Endothelial cell of umbilical vein (primary cell): ENCODE measurements around the gene PFDN1. TPM values are rescaled to one million over a fixed set of nuclear protein-coding genes. Genes with fewer than 3 reads are reported as not detected.

Experiments
- BruUV-seq: library from RNA; stranded (reverse); fragments of 400-500 nt; replicated peaks from 2 replicates; lab custom pipeline; 2021; lab: Mats Ljungman, UMichigan
- CTCF ChIA-PET: fragments of 300-600, 350-600 bp; sonication (Branson Sonifier 250); formaldehyde crosslinking; loops from one replicate; lab custom pipeline; 2021; ENCODE audit warnings: antibody characterized with exemption, inconsistent platforms; lab: Charles Lee
- POLR2A ChIA-PET: fragments of 300-600, 350-600 bp; sonication (Branson Sonifier 250); formaldehyde crosslinking; loops from one replicate; lab custom pipeline; 2021; ENCODE audit warnings: antibody characterized with exemption, inconsistent platforms; lab: Charles Lee
- DNase-seq: peaks from one replicate; pipeline ENCODE4 v3.0.0-alpha.2; 2011; ENCODE audit warnings: low read depth, low spot score
- FAIRE-seq: peaks from 2 replicates; lab custom pipeline; 2011; peaks lifted over from hg19 to GRCh38; lab: Jason Lieb, UNC
- H2AFZ ChIP-seq: 2 replicates; pipeline ENCODE4 v1.6.0; 2012; ENCODE audit warnings: low read depth, low read length, control low read depth, inconsistent platforms
- H3K27ac ChIP-seq: 2 replicates; pipeline ENCODE4 v1.5.1; 2011; ENCODE audit warnings: low read depth, mild to moderate bottlenecking, control low read depth, low read length, moderate library complexity; ENCODE audit not compliant: insufficient read depth
- H3K27me3 ChIP-seq, 2 experiments: 2 replicates each; pipeline versions ENCODE4 v1.6.0 to v1.6.1; 2011; ENCODE audit warnings: low read length in 2 of 2, mixed read lengths in 1 of 2; ENCODE audit not compliant: control insufficient read depth in 2 of 2, insufficient read depth in 2 of 2
- H3K36me3 ChIP-seq, 2 experiments: 2 replicates in 1 of 2; 3 replicates in 1 of 2; pipeline ENCODE4 v1.5.1; 2011; ENCODE audit warnings: low read length in 2 of 2, mild to moderate bottlenecking in 1 of 2, moderate library complexity in 1 of 2; ENCODE audit not compliant: control insufficient read depth in 2 of 2, insufficient read depth in 2 of 2; ENCODE audit errors: extremely low read depth in 1 of 2
- H3K4me1 ChIP-seq: 3 replicates; pipeline ENCODE4 v1.5.1; 2011; ENCODE audit warnings: mild to moderate bottlenecking, low read length; ENCODE audit not compliant: control insufficient read depth, insufficient read depth; ENCODE audit errors: extremely low read depth
- H3K4me2 ChIP-seq: 2 replicates; pipeline ENCODE4 v1.6.1; 2011; ENCODE audit warnings: low read length, control low read depth, mixed read lengths; ENCODE audit not compliant: insufficient read depth
- H3K4me3 ChIP-seq, 3 experiments: fragments of 200-600 bp in 1 of 3; sonication (generic), shearing (Covaris generic) in 1 of 3; replicated peaks in 1 of 3; 2 replicates each; pipeline ENCODE4 v1.5.1; 2011 to 2016; ENCODE audit warnings: control low read depth in 3 of 3, low read length in 3 of 3, mild to moderate bottlenecking in 2 of 3, inconsistent platforms in 1 of 3, low read depth in 1 of 3, moderate library complexity in 1 of 3; ENCODE audit not compliant: insufficient read depth in 1 of 3
- H3K79me2 ChIP-seq: 2 replicates; pipeline ENCODE4 v1.6.0; 2012; ENCODE audit warnings: low read length, inconsistent platforms; ENCODE audit not compliant: control insufficient read depth, insufficient read depth
- H3K9ac ChIP-seq: replicated peaks from 2 replicates; pipeline ENCODE3; 2011; ENCODE audit warnings: low read length, control low read depth; ENCODE audit not compliant: insufficient read depth; ENCODE audit errors: extremely low read depth
- H3K9me1 ChIP-seq: replicated peaks from 3 replicates; pipeline ENCODE4 v1.6.0; 2011; ENCODE audit warnings: mild to moderate bottlenecking, low read length; ENCODE audit not compliant: control insufficient read depth, insufficient read depth; ENCODE audit errors: extremely low read depth
- H3K9me3 ChIP-seq: replicated peaks from 2 replicates; pipeline ENCODE4 v1.5.1; 2012; ENCODE audit warnings: low read length, inconsistent platforms; ENCODE audit not compliant: control insufficient read depth, insufficient read depth
- H4K20me1 ChIP-seq: replicated peaks from 2 replicates; pipeline ENCODE3; 2011; ENCODE audit warnings: mild to moderate bottlenecking, low read length; ENCODE audit not compliant: control insufficient read depth, insufficient read depth; ENCODE audit errors: extremely low read depth
- EZH2 ChIP-seq: IDR thresholded peaks from 2 replicates; pipeline ENCODE4 v1.6.1; 2012; ENCODE audit warnings: borderline replicate concordance, low read depth, mild to moderate bottlenecking, moderate library complexity, low read length, inconsistent platforms; ENCODE audit not compliant: severe bottlenecking
- FOS ChIP-seq: IDR thresholded peaks from 2 replicates; pipeline ENCODE4 v1.6.1; 2011; ENCODE audit warnings: mild to moderate bottlenecking, low read length, moderate library complexity, borderline replicate concordance; ENCODE audit not compliant: insufficient read depth
- GATA2 ChIP-seq: IDR thresholded peaks from 2 replicates; pipeline ENCODE4 v1.7.0; 2011; ENCODE audit warnings: low read depth, mild to moderate bottlenecking, moderate library complexity, mixed read lengths, low read length; ENCODE audit not compliant: insufficient read length, insufficient read depth
- JUN ChIP-seq: IDR thresholded peaks from 2 replicates; pipeline ENCODE4 v1.6.1; 2011; ENCODE audit warnings: borderline replicate concordance, low read depth; ENCODE audit not compliant: insufficient read length, insufficient read depth
- MYC ChIP-seq: IDR thresholded peaks from one replicate; pipeline ENCODE4 v1.6.1; 2011; ENCODE audit warnings: mild to moderate bottlenecking, low read depth, low read length
- POLR2A ChIP-seq: IDR thresholded peaks from 2 replicates; pipeline ENCODE4 v1.6.1; 2012; ENCODE audit warnings: low read depth, mild to moderate bottlenecking, control low read depth, low read length
- POLR2AphosphoS5 ChIP-seq: IDR thresholded peaks from 2 replicates; pipeline ENCODE4 v1.6.1; 2012; ENCODE audit warnings: low read depth, mild to moderate bottlenecking, control low read depth, low read length, moderate library complexity; ENCODE audit not compliant: insufficient read depth
- dilution Hi-C: fragments of 300-500 bp; cut with MboI; formaldehyde crosslinking; loops from one replicate; pipeline ENCODE4 v1.15.0; 2019; ENCODE audit warnings: low sequenced_read_pairs; ENCODE audit not compliant: extremely low pct_ligation_motif_present
- intact Hi-C: fragments of 100-400 bp; cut with micrococcal nuclease; formaldehyde crosslinking; loops from one replicate; pipeline ENCODE4 v1.10.0; 2022
- polyA plus RNA-seq, 4 experiments: library from polyadenylated mRNA; depleted of rRNA in 3 of 4; stranded (reverse) in 3 of 4; unstranded in 1 of 4; fragments of >200 nt; gene quantifications; 2 replicates each; pipeline versions ENCODE4 v1.2.1 to v1.2.3, GENCODE V29; 2011 to 2012; ENCODE audit warnings: missing spikeins in 1 of 4
- total RNA-seq: library from RNA; stranded (reverse); gene quantifications from 2 replicates; pipeline ENCODE4 v1.2.3, GENCODE V29; 2021
- TF ChIP-seq, protein P1 (sequence below): IDR thresholded peaks from 2 replicates; pipeline ENCODE4 v1.6.1; 2011; ENCODE audit not compliant: insufficient read depth, insufficient read length
- TF ChIP-seq, protein P2 (sequence below), 2 donors: IDR thresholded peaks; 1 replicate in 1 of 2; 2 replicates in 1 of 2; pipeline ENCODE4 v1.5.1; 2011; ENCODE audit warnings: low read length in 2 of 2, mild to moderate bottlenecking in 2 of 2, moderate library complexity in 2 of 2, control low read depth in 1 of 2, inconsistent platforms in 1 of 2, low read depth in 1 of 2; ENCODE audit not compliant: insufficient read depth in 1 of 2; ENCODE audit errors: extremely low read depth in 1 of 2

Gene PFDN1
- total and polyA plus RNA-seq, 2 donors (not counting 3 experiments of a cell fraction or from before 2014, with no cell fraction given), result 107 to 158 TPM

DNA sequence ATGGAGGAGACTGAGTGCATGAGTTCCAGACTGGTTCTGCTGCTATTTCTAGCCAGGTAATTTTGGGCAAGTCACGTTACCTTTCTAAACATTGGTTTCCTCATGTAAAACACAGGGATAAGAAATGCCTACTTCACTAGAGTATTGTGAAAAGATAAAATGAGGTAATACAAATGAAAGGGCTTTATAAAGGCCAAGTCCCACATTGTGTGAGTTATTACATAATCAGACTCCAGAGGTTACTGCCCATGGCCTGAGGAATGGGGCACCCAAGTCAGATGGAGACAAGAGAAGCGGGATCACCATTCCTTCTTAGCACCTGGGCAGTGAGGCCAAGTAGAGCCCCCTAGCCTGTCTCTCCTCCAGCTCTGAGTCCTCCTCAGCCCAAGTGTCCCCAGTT is 36.0 kb upstream of the PFDN1 start:
- Histone ChIP-seq H4K20me1 (no peaks in the 10 kb centered on the region), H3K36me3 (peaks cover 33 to 43% of the 10 kb centered on the region in 2 experiments), H3K4me1 (peaks cover 37% of the 10 kb centered on the region), H3K27me3 (no peaks in the 10 kb centered on the region), H3K9me3 (no peaks in the 10 kb centered on the region), H3K4me2 (no peak overlapping the region), H2AFZ (no peak overlapping the region), H3K27ac (no peak overlapping the region), H3K4me3 (no peak overlapping the region), H3K79me2 (peaks cover 71% of the 10 kb centered on the region), H3K9me1 (peaks cover 3% of the 10 kb centered on the region), H3K9ac (no peak overlapping the region)
- dilution Hi-C loops, result no loop called here
- no peak for TF ChIP-seq MYC
- TF ChIP-seq, protein P1, sequence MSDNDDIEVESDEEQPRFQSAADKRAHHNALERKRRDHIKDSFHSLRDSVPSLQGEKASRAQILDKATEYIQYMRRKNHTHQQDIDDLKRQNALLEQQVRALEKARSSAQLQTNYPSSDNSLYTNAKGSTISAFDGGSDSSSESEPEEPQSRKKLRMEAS, result no peak
- TF ChIP-seq JUN, result no peak
- no peak for TF ChIP-seq FOS
- no peak for TF ChIP-seq POLR2A
- TF ChIP-seq GATA2, result no peak
- TF ChIP-seq POLR2AphosphoS5, result no peak
- TF ChIP-seq EZH2, result no peak
- TF ChIP-seq, protein P2, sequence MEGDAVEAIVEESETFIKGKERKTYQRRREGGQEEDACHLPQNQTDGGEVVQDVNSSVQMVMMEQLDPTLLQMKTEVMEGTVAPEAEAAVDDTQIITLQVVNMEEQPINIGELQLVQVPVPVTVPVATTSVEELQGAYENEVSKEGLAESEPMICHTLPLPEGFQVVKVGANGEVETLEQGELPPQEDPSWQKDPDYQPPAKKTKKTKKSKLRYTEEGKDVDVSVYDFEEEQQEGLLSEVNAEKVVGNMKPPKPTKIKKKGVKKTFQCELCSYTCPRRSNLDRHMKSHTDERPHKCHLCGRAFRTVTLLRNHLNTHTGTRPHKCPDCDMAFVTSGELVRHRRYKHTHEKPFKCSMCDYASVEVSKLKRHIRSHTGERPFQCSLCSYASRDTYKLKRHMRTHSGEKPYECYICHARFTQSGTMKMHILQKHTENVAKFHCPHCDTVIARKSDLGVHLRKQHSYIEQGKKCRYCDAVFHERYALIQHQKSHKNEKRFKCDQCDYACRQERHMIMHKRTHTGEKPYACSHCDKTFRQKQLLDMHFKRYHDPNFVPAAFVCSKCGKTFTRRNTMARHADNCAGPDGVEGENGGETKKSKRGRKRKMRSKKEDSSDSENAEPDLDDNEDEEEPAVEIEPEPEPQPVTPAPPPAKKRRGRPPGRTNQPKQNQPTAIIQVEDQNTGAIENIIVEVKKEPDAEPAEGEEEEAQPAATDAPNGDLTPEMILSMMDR (IDR thresholded peaks at IDR 0.05; ENCODE audit: extremely low read depth in 1 of 2, insufficient read depth in 1 of 2, low read depth in 1 of 2, low read length in 2 of 2), result no peak
- no peak for FAIRE-seq
- CTCF ChIA-PET, result interaction anchor here (0.8 to 3.4 kb wide), 5 partner anchors 7 to 99 kb away, joined by 3 to 20 read pairs (median 3); partner anchors contain the start of gene HBEGF
- POLR2A ChIA-PET, result interaction anchor here (1.6 kb wide), 1 partner anchor 8 kb away, joined by 5 read pairs; the partner anchor contains the start of gene HBEGF
- no peak for DNase-seq
- no TSS peak for BruUV-seq
- intact Hi-C loops, result no loop called here
